Bronchial epithelial cell (primary cell): ENCODE results near the gene TK1. TPM values are rescaled to one million over a fixed set of nuclear protein-coding genes. Genes with fewer than 3 reads are reported as not detected.

ENCODE experiments used
- DNase-seq: peaks from one replicate; pipeline ENCODE4 v3.0.0-alpha.2; 2010; ENCODE audit warnings: low read depth
- FAIRE-seq: peaks from 2 replicates; lab custom pipeline; 2011; peaks lifted over from hg19 to GRCh38; lab: Jason Lieb, UNC
- H3K27me3 ChIP-seq: 2 replicates; pipeline ENCODE4 v1.5.1; 2011; ENCODE audit warnings: low read length; ENCODE audit not compliant: control insufficient read depth, insufficient read depth
- H3K36me3 ChIP-seq: 2 replicates; pipeline ENCODE4 v1.5.1; 2011; ENCODE audit warnings: low read length; ENCODE audit not compliant: control insufficient read depth, insufficient read depth
- H3K4me3 ChIP-seq: 2 replicates; pipeline ENCODE4 v1.5.1; 2011; ENCODE audit warnings: mild to moderate bottlenecking, low read depth, low read length, control low read depth
- total RNA-seq: library from RNA; depleted of rRNA; stranded (reverse); fragments of >200 nt; gene quantifications from 2 replicates; pipeline ENCODE4 v1.2.1, GENCODE V29; 2014
- TF ChIP-seq, protein P1 (sequence below): IDR thresholded peaks from 2 replicates; pipeline ENCODE4 v1.5.1; 2011; ENCODE audit warnings: mild to moderate bottlenecking, moderate library complexity, low read length, control low read depth, inconsistent platforms; ENCODE audit not compliant: insufficient read depth, severe bottlenecking

Gene TK1
- total RNA-seq, 1 donor from 2014 or later, result 0.79 TPM

DNA sequence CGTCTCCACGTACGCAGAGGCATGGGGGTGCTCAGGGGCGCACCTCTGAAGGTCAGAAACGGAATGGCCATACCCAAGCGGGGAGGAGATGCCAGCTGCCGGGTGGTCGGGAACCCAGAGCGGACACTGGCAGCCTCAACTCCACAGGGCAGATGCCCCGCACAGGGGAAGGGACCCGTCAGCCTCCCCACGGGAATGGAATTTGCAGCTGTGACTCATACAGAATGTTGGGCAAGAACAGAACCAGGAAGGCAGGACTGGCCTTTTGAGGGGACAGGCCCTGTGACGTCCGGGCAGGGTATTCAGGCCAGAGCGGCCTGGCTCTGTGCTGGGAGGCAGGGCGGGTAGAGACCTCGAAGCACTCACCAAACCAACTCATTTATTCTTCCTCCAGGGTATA lies 7.5 kb downstream of the TK1 start:
- Histone ChIP-seq H3K36me3 (no peaks in the 10 kb centered on the region), H3K27me3 (no peaks in the 10 kb centered on the region), H3K4me3 (no peak overlapping the region)
- peak; percentile 50 for DNase-seq
- TF ChIP-seq, protein P1, sequence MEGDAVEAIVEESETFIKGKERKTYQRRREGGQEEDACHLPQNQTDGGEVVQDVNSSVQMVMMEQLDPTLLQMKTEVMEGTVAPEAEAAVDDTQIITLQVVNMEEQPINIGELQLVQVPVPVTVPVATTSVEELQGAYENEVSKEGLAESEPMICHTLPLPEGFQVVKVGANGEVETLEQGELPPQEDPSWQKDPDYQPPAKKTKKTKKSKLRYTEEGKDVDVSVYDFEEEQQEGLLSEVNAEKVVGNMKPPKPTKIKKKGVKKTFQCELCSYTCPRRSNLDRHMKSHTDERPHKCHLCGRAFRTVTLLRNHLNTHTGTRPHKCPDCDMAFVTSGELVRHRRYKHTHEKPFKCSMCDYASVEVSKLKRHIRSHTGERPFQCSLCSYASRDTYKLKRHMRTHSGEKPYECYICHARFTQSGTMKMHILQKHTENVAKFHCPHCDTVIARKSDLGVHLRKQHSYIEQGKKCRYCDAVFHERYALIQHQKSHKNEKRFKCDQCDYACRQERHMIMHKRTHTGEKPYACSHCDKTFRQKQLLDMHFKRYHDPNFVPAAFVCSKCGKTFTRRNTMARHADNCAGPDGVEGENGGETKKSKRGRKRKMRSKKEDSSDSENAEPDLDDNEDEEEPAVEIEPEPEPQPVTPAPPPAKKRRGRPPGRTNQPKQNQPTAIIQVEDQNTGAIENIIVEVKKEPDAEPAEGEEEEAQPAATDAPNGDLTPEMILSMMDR, result no peak
- no peak for FAIRE-seq

DNA sequence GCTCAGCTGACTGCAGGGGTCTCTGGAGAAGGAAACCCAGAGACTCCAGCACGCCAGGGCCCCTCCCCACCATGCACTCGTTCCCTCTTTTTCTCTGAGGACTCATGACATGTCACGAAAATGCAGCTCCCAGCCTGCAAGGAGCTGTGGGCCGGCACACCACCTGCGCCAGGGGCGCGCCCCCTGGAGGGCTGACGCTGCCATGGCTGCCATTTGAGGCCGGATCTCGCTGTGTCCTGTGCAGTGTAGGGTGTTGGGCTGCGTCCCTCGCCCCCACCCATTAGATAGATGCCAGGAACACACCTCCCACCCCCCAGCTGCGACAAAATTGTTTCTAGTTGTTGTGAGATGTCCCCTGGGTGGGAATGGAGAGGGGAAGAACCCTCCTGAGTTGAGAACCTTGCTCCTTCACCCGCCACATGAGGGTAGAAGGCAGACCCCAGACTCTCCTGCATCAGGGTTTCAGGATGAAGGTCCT lies 10.3 kb downstream of the TK1 start:
- H3K27me3 ChIP-seq, result no peaks in the 10 kb centered on the region
- no peak overlapping the region for H3K4me3 ChIP-seq
- no peak for FAIRE-seq
- TF ChIP-seq, protein P1, result peak; percentile 99
- H3K36me3 ChIP-seq, result peaks cover 2% of the 10 kb centered on the region
- DNase-seq, result peak; percentile 35

DNA sequence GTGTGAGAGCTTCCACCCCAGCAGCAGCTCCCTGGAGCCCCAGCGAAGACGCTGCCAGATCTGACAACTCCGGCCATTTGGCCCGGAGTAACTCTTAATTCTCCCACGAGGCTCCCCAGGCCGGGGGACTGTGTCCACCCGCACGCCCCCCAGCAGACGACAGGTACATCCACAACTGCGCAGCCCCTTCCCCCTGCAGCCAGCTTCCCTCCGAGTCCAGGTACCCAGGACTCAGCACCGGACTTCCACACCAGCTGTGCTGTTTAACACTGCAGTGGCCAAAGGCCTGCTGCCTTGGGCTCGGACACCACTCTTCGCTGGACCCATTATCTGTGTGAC lies 11.2 kb downstream of the TK1 start:
- no peak for FAIRE-seq
- DNase-seq, result no peak
- Histone ChIP-seq H3K27me3 (no peaks in the 10 kb centered on the region), H3K36me3 (peaks cover 7% of the 10 kb centered on the region), H3K4me3 (no peak overlapping the region)
- TF ChIP-seq, protein P1, result no peak

DNA sequence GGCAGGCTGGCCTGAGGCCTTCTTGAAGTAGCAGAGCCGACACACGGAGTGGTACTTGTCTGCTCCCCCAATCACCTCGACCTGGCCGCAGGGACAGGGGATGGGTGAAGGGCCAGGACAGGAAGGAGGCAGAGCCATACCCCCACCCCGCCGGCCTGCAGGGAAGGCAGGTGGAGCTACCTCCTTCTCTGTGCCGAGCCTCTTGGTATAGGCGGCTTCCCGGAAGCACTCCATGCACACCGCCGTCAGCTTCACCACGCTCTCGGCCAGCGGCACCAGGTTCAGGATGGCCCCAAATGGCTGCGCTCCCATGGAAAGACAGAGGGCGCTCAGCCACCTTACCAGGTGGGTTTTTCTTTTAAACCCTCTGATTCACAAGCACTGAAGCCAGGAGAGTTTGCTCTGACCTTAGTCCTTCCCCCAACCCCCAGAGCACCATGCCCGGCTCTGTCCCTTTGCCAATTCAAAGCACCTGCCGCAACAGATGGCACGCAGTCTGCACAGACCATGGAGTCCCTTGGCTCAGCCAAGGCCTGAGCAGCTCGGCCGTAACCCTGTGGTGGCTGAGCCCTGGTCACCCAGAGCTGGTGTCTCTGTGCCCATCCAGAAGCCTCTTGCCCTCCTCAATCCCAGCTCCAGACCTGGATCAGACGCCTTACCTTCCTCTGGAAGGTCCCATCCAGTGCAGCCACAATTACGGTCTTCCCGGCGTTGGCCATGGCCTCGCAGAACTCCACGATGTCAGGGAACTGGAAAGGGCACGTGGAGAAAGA lies 11.8 kb downstream of the TK1 start:
- H3K4me3 ChIP-seq, result no peak overlapping the region
- TF ChIP-seq, protein P1, result peak; percentile 22
- no peak for FAIRE-seq
- DNase-seq, result no peak
- no peaks in the 10 kb centered on the region for H3K27me3 ChIP-seq
- H3K36me3 ChIP-seq, result peaks cover 8% of the 10 kb centered on the region

DNA sequence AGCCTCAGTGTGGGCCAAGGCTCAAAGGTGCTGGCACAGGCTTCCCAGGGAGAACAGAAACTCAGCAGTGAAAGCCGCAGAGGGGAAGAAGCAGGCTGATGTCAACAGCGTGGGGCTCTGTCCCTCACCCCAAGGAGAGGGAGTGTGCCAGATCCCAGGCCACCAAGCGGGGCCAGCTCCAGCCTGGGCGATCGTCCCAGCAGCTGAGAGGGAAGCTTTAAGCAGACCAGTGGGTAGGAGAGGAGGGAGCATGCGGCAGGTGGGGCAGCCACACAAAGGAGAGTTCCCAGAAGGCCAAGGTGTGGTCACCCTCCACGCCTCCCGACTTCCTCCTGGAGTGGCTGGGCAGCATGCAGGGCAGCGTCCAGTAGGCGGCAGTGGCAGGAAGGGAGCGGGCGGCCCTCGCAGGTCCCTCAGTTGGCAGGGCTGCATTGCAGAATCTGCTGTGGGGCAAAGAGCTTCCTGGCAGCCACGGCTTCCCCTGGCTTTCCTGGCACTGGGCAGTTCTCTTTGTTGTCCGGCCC lies 12.4 kb downstream of the TK1 start:
- Histone ChIP-seq H3K27me3 (no peaks in the 10 kb centered on the region), H3K36me3 (peaks cover 8% of the 10 kb centered on the region), H3K4me3 (no peak overlapping the region)
- no peak for DNase-seq
- TF ChIP-seq, protein P1, result peak; percentile 49
- no peak for FAIRE-seq
